ENCODE results near the gene SERP2. TPM values are rescaled to one million over a fixed set of nuclear protein-coding genes. Genes with fewer than 3 reads are reported as not detected.

Gene SERP2
- total RNA-seq, 4 donors from 2014 or later: 0.27 to 1.8 TPM; not detected in 2

GRCh38 chr13:44393391-44393790 lies 19.8 kb downstream of the SERP2 start:
- TF ChIP-seq, protein P1, sequence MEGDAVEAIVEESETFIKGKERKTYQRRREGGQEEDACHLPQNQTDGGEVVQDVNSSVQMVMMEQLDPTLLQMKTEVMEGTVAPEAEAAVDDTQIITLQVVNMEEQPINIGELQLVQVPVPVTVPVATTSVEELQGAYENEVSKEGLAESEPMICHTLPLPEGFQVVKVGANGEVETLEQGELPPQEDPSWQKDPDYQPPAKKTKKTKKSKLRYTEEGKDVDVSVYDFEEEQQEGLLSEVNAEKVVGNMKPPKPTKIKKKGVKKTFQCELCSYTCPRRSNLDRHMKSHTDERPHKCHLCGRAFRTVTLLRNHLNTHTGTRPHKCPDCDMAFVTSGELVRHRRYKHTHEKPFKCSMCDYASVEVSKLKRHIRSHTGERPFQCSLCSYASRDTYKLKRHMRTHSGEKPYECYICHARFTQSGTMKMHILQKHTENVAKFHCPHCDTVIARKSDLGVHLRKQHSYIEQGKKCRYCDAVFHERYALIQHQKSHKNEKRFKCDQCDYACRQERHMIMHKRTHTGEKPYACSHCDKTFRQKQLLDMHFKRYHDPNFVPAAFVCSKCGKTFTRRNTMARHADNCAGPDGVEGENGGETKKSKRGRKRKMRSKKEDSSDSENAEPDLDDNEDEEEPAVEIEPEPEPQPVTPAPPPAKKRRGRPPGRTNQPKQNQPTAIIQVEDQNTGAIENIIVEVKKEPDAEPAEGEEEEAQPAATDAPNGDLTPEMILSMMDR (IDR thresholded peaks at IDR 0.05): no peak
- TF ChIP-seq POLR2A (IDR thresholded peaks at IDR 0.05): no peak
- intact Hi-C loops (cut with DNase I; ENCODE audit: low total_unique reads): no loop called here
- whole genome bisulfite sequencing, 2 donors: 58 to 62% methylated on average over 8 of the region's 8 CpGs
- no peak for DNase-seq (ENCODE audit: low spot score in 2 of 2)
- H3K4me3 ChIP-seq (ENCODE audit: low read depth, poor library complexity, severe bottlenecking): no peak overlapping the region

GRCh38 chr13:44394658-44395057 lies 21.0 kb downstream of the SERP2 start:
- intact Hi-C loops (cut with DNase I; ENCODE audit: low total_unique reads): no loop called here
- no peak overlapping the region for H3K4me3 ChIP-seq (ENCODE audit: low read depth, poor library complexity, severe bottlenecking)
- TF ChIP-seq, protein P1 (IDR thresholded peaks at IDR 0.05): no peak
- TF ChIP-seq POLR2A (IDR thresholded peaks at IDR 0.05): no peak
- DNase-seq (ENCODE audit: low spot score in 2 of 2): peak in 1 of 2 donors; percentile 1

DNA sequence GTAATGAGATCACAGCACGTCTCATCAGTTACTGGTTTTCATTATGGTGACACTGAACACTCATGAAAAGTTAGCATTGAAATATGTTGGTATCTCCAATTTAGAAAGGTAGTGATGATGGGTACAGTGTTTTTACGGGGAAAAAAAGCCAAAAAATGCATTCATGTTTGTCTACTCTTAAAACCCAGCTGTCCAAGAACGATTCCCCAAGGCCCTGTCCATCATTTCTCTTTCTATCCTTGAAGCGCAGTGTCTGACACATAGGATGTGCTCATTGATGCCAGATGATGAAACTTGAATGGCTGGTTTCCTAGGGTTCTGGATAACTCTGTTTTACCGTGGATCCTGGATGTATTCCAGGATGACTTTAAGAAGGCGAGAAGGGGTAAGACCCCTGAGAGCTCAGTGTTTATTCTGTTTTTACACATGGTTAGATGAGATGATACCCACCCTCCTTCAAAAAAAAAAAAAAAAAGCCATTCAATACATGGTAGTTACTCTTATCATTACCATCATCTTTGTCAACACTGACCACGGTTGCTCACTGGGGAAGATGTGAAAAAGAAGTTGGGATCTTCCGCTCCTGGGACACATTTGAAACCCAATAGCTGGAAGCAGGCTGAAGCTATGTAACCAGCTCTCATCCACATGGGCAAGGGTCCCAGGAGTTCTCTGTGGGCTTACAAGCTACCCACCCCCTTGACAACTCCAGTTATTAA lies 22.5 kb downstream of the SERP2 start:
- peak in 1 of 2 donors; percentile 56 for DNase-seq (ENCODE audit: low spot score in 2 of 2)
- intact Hi-C loops (cut with DNase I; ENCODE audit: low total_unique reads): no loop called here
- WGBS, 2 donors: 71 to 73% methylated on average over 8 of the region's 8 CpGs
- no peak overlapping the region for H3K4me3 ChIP-seq (ENCODE audit: low read depth, poor library complexity, severe bottlenecking)
- TF ChIP-seq, protein P1 (IDR thresholded peaks at IDR 0.05): no peak
- no peak for TF ChIP-seq POLR2A (IDR thresholded peaks at IDR 0.05)

GRCh38 chr13:44396701-44397580 lies 23.3 kb downstream of the SERP2 start:
- intact Hi-C loops (cut with DNase I; ENCODE audit: low total_unique reads): no loop called here
- WGBS, 2 donors: 70 to 78% methylated on average over 26 of the region's 26 CpGs
- H3K4me3 ChIP-seq (ENCODE audit: low read depth, poor library complexity, severe bottlenecking): no peak overlapping the region
- peak in 1 of 2 donors; percentile 70 for DNase-seq (ENCODE audit: low spot score in 2 of 2)
- no peak for TF ChIP-seq POLR2A (IDR thresholded peaks at IDR 0.05)
- TF ChIP-seq, protein P1 (IDR thresholded peaks at IDR 0.05): no peak

GRCh38 chr13:44397766-44398223 lies 24.2 kb downstream of the SERP2 start:
- H3K4me3 ChIP-seq (ENCODE audit: low read depth, poor library complexity, severe bottlenecking): no peak overlapping the region
- DNase-seq (ENCODE audit: low spot score in 2 of 2): peak in 1 of 2 donors; percentile 77
- WGBS, 2 donors: 86 to 90% methylated on average over 3 of the region's 3 CpGs

More at GRCh38 chr13:44397766-44398223, 24.2 kb downstream of the SERP2 start:
- TF ChIP-seq, protein P1 (IDR thresholded peaks at IDR 0.05): no peak
- no peak for TF ChIP-seq POLR2A (IDR thresholded peaks at IDR 0.05)
- intact Hi-C loops (cut with DNase I; ENCODE audit: low total_unique reads): no loop called here
